Renal cortical epithelial cell (primary cell): ENCODE measurements around the gene CPLANE1. TPM values are rescaled to one million over a fixed set of nuclear protein-coding genes. Genes with fewer than 3 reads are reported as not detected.

Source experiments
- DNase-seq: peaks from one replicate; pipeline ENCODE4 v3.0.0-alpha.2; 2011; ENCODE audit warnings: low read depth
- total RNA-seq: library from RNA; depleted of rRNA; stranded (reverse); fragments of >200 nt; gene quantifications from 2 replicates; pipeline ENCODE4 v1.2.3, GENCODE V29; 2014

CPLANE1 gene
- total RNA-seq, 1 donor from 2014 or later = 31.6 TPM

GRCh38 chr5:37071487-37071886, 177.7 kb downstream of the CPLANE1 start:
- no peak for DNase-seq

GRCh38 chr5:37064442-37064841, 184.7 kb downstream of the CPLANE1 start:
- no peak for DNase-seq

DNA sequence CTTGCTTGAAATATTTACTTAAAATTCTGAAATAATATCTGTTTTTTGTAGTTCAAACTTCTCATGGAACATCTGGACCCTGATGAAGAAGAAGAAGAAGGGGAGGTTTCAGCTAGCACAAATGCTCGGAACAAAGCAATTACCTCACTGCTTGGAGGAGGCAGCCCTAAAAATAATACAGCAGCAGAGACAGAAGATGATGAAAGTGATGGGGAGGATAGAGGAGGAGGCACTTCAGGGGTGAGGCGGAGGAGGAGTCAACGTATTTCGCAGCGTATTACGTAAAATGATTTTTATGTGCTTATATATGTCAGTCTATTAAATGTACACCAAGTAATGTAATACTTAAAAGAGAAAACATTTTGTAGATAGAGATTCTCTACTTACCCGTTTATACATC, 185.4 kb downstream of the CPLANE1 start:
- DNase-seq = no peak

- no peak for DNase-seq
Measured at GRCh38 chr5:37060030-37060429, 189.1 kb downstream of the CPLANE1 start.

DNA sequence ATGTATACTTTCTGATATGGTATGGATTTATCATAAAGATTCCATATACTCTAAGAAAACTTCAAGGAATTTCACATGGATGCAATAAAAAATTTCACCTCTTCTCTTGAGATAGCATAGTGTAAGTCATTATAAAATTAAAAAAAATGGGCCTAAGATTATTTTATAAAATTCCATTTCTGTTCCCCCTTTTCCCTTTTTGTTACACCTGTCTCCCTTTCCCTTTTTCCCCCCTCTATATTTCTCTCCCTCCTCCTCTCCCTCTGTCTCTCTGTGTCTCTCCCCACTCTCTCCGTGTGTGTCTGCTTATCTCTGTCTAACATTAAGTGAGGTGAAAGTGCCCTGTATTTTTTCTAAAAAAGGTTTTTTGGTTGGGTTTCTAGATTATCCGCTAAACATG, 192.4 kb downstream of the CPLANE1 start:
- no peak for DNase-seq

Other genes with a start within 250 kb of the CPLANE1 start
- 35.2 and 43.4 TPM in 2 replicates for gene NUP155, start 121.7 kb upstream of the CPLANE1 start, total RNA-seq
- gene WDR70, start 129.9 kb upstream of the CPLANE1 start, total RNA-seq = 32.3 and 56.5 TPM in 2 replicates